SW 1271 (cell line): Measurements from ENCODE around the gene LTB4R2.
A peak's percentile ranks its signal among the peaks of the same experiment; 100 is the strongest.
"Not testable (repeated sequence)": the region's sequence is repeated elsewhere in the genome, so short reads cannot be mapped to it uniquely, and the experiment has no call there.

Experiments used
- DNase-seq, 2 experiments: peaks; one replicate each; lab custom pipeline; 2025; lab: John Stamatoyannopoulos, UW

Gene LTB4R2

DNA sequence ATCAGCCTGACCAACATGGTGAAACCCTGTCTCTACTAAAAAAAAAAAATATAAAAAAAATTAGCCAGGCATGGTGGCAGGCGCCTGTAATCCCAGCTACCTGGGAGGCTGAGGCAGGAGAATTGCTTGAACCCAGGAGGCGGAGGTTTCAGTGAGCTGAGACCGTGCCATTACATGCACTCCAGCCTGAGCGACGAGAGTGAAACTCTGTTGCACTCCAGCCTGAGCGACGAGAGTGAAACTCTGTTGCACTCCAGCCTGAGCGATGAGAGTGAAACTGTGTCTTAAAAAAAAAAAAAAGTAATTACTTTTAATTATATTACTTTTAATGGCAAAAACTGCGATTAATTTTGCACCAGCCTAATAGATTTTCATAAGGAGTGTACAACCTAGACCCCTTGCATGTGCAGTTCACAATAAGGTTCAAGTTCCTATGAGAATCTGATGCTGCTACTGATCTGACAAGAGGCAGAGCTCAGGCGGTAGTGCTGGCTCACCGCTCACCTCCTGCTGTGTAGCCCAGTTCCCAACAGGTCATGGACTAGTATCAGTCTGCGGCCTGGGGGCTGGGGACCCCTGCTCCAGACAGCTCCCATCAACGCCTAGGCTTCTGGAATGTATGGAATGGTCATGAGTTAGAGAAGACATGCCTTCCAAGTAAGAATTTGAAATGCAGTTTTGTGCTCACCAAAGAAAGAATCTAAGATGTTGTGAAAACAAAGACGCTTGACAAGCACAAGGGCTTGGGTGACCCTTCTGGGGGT, 11.5 kb downstream of the LTB4R2 start:
- no peak for DNase-seq

DNA sequence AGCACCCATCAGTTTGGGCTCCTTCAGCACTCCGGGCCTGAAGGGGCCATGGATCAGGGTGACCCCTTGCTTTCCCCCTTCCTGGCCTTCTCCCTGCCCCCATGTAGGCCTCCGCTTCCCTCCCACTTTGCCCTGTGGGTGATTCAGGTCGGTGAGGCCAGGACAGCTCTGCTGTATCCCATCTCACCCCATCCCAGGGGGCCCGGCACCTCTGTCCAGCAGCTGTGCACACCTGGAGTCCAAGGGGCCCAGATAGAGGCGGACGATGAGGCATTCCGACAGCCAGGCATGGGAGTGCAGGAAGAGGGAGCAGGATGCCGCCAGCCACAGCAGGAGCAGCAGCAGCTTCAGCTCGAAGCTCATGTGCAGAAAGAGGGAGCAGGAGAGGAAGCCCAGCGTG, 12.7 kb downstream of the LTB4R2 start:
- no peak for DNase-seq

DNA sequence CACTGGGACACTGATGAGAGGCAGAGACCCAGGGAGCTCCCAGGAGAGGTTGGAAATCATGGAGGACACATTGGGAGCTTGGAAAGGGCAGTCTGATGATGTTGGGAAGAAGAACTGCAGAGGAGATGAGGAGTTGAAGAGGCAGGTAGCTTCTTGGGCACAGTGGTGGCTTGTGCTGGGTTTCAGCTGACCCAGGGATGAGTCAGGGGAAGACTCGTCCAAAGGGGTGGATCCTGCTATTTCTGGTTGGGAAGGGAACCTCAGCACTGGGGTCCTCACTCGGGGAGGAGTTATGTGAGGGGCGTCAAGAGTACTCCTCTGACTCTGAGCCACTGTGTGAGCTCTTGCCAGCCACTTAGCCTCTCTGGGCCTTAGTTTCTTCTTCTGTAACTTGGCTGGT, 13.4 kb downstream of the LTB4R2 start:
- DNase-seq, result no peak

DNA sequence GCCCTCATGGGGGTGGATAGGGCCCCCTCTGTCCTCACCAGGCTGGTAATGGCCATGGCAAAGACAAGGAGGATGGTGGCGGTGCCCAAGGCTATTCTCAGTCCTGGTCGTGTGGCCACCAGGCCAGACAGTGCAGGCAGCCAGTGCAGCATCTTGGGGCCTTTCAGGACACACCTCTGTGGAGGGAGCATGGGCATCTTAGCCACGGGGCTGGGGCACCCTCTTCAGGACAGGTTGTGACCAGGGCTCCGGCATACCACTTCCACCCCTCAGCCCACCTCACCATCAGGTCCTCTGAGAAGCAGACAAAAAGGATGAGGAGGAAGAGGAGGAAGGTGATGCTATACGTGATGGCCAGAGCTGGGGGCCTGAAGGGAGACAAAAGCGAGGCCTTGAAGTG, 14.1 kb downstream of the LTB4R2 start:
- DNase-seq, result no peak

DNA sequence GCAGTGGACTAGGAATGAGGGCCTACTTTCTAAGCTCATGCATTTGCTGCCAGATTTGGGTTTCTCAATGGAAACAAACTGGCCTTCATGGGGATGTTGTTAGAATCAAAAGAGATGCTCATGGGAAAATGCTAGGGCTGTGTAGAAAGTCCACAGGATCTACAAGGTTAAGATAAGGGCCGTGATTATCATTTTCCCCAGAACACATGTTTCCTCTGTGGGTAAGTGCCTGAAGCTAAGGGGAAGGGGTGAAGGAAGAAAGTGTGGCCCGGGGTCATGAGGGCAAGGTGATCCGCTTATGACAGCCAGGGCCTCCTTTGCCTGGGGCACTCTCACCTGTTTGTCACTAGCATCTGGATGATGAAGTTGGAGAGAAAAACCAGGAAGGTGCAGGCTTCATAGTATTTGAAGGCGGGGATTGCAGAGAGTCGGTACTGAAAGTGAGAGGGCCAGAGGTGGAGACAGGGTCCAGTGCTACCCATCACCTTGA, 15.1 kb downstream of the LTB4R2 start:
- no peak for DNase-seq

DNA sequence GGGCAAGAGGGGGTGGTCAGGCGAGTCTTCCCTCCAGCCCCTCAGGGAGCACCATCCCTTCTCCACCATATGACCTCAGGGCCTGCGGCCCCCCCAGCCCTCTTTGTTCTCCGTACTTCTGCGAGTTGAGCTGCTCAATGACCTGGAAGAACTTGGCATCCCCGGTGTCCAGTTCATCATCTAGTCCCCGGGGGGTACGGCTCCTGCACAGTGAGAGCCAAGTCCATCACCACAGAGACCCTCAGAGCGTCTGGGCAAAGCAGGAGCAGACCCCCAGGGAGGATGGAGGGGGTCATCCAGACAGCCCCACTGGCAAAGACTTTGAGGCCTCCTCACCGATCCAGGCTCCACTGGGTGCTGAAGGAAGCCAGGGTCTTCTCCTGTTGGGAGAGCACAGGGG, 16.0 kb downstream of the LTB4R2 start:
- no peak for DNase-seq

DNA sequence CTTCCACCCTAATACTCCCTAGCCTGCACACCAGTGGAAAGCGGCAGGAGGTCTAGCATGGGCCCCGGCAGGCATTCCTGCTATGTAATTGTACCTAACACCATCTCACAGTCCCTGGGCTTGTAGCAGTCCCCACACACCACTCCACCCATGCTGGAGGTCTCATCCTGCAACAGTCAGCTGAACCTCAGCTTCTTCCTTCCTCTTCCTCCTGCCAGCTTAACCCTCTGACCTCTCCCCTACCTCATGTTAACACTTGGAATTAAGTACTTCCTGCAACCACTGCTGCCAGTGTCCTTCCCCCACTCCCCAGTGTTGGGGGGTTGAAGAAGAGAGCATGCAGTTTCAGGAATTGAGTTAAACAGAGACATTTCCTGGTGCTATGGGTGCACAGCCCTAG, 17.4 kb downstream of the LTB4R2 start:
- DNase-seq, result no peak

DNA sequence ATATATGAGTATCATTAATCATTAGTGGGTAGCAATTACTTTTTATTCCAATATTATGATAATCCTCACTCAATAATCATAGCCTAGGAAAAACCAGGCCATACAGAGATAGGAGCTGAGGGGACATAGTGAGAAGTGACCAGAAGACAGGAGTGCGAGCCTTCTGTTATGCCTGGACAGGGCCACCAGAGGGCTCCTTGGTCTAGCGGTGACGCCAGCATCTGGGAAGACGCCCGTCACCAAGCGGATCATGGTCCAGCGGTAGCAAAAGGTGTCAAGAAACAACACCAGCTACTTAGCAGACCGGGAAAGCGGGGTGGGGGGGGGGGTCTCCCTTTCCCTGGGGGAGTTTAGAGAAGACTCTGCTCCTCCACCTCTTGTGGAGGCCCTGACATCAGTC, 18.0 kb downstream of the LTB4R2 start:
- DNase-seq, result not testable (repeated sequence)

DNA sequence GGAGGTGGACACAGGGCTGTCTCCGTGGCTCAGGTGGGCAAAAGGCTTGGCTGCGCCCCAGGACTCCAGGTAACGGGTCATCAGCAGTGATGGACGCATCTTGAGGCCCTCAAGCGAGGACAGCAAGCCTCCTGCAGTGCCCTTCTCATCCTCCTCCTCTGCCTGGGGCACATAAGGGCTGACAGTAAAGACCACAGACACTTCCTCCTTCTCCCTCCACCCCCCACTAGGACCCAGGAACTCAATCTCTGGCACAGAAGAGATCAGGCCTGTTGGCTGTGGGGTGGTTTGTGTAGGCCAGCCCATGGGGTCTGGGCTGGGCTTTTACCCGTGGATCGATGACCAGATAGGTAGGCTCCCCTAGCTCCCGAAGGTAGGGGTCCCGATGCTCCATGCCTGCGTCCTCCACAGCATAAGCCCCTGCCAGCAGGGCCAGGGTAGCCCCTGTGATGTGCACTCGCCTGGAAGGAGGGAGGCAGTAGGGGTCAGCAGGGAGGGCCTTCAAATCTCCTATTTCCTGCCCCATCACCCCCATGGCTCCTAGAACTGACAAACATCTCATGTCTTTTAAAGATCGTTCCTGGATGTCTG, 19.2 kb downstream of the LTB4R2 start:
- DNase-seq, result no peak

DNA sequence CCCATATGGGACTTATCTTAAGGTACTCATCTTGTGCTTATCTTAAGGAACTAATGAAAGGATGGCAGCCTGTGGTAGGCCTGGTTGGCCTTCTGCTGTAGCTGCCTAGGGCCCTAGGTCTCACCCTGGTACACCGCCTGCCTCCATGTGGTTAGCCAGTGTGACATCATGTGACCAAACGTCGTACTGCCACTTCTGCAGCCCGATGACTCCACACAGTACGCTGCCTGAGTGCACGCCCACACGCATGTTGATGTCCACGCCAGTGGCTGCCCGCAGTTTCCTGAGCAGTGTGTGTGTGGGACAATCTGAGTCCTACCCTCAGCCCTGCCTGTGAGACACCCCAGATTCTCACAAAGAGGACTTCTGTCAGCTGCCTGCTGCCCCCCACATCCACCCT, 19.8 kb downstream of the LTB4R2 start:
- DNase-seq, result no peak

DNA sequence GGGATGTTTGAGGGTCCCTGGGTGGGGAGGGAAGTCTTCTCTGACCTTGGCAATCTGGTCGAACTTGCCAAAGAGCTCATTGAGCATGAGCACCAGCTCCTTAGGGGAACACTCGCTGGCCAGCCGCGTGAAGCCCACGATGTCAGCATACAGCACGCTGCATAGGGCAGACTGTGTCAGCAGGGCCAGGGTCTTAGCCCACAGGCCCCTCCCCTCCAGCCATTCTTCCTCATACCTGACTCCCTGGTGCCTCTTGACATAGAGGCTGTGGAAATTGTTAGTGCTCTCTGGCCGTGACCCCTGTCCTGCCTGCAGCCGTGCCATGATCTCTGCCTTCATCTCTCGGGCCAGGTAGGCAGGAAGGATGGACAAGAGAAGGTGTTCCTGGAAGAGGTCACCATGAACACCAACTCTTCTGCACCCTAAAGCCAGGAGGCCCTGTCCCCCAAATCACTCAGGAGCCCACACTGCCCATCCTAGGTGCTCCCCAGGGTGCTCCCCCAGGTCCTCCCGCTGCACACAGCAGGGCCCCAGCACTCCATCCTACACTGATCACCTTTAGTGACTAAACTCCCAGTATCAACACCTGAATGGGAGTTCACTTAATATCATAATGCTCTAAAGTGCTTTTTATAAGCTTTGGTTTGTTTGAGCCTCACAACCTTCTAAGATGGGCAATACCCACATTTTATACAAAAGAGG, 21.2 kb downstream of the LTB4R2 start:
- DNase-seq, result no peak

DNA sequence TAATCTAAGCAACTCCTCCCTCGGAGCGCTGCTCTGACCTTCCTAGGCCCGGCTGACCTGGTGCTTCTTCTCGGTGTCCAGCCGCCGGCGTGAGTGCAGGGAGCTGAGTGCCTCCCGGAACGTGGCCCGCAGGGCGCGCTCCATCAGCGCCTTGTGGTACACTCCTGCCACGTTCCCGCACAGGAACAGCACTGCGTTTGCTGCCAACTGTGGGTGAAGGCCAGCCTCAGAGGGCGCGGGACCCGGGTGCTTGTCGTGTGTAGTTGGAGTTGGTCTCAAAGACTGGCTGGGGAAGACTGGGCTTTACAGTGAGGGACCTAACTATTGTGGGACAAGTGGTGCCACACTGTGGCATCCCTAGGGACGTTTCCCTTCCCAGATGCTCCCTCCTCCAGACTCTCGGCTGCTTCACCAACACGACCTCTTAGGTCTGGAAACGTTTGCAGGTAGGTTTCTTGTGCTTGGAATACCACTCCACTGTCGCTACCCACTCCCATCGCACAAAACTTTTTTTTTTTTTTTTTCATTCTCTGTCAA, 21.9 kb downstream of the LTB4R2 start:
- no peak for DNase-seq

DNA sequence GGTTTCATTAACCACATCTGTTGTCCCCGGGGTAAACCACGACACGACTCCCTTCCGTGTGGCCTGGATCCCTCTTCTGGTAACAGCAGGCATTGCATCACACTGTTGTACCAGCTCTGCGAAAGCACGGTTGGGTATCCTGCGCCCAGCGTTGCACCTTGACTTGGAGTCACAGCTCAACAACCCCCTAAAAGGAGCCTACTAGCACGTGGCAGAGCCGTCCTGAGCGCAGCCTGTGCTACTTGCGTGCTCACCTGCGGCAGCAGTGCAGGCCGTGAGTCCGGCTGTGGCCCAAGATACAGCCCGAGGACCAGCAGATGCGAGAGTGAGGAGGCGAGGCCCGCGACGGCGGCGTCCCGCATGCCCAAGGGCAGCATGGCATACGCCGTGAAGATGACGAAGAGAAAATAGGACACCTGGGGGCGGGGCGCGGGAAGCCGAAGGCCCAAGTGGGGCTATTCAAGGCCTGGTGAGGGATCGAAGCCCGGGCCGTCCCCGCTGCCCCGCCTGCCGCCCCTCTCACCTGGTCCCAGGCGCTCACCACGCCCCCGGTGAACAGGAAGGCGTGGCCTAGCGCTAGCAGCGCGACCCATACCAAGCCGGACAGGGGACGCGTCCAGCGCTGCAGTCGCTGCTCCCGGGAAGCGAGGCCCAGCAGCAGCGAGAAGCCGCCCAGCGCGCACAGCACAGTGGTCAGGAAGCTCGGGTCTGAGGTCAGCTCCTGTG, 22.5 kb downstream of the LTB4R2 start:
- DNase-seq, result peak in 1 of 2 experiments; percentile 28

DNA sequence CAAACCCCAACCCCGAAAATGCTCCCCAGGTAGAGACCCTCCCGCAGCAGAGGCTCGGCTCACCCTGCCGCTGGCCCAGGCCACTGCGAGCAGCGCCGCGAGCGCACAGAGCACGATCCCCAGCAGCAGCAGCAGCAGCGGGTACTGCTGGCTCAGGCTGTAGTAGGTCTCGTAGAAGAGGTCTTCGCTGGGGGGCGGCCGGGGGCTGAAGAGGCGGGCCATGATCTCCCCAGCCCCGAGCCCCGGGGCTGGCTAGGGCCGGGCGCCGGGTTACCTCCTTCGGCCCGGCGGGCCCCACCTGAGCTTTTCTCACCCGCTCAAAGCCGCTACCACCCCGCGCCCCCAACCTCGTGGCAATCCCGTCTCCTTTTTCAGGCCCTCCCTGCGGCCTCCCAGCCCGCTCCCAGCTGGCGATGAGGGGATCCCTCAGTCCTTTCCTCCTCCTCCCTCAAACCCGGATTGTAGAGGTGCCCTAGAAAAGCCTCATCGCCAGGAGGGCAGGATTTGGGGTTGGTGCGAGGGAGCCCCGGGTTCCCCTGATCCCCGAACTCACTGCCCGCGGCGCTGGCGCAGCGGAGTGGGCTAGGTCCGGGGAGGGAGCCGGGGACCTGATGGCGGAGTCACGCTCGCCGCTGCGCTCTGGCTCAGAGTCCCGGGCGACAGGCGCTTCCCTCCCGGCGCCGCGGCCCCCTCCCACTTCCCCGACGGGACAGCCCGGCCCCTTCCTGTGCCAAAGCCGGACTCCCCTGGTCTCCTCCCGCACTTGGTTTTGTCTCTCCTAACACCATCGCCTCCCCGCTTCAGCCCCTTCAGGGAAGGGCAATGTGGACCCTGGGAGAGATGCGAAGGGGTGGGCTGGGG, 24.7 kb downstream of the LTB4R2 start, which contains the start of gene ADCY4:
ADCY4 (minus strand) TSS at position 641 of the 861 bp plus-strand sequence; CDS start at position 222, 419 bp downstream.
- no peak for DNase-seq

DNA sequence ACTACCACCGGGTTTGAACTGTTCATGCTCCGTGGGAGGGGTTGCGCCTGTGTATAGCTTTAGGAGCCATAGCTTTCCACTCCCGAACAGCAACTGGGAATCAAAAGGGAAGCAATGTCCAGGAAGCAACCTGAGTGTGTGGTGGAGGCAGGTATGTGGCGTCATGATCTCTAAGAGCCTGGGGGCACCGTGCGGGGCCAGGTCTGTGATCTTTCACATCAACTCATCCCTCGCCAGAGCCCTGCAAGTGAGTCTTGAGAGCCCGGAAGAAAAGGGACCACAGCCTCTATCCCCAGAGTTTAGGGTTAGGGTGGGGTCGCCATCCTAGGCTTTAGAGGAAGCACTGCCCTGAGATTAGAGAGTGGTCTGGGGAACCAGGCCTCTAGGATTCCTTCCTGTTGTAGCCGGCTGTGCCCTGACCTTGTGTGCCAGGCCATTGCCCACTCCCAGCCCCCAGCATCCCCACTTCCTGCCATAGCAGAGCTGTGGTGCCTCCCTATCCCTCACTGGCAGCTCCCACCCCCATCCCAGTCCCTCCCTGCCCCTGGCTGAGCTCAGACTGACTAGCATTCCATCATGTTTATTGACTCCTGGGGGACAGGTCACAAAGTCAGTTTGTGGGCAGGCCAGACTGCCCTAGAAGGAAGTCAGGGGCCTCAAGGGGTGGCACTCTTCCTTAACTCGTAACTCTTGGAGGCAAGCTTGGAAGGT, 25.7 kb downstream of the LTB4R2 start:
- no peak for DNase-seq

DNA sequence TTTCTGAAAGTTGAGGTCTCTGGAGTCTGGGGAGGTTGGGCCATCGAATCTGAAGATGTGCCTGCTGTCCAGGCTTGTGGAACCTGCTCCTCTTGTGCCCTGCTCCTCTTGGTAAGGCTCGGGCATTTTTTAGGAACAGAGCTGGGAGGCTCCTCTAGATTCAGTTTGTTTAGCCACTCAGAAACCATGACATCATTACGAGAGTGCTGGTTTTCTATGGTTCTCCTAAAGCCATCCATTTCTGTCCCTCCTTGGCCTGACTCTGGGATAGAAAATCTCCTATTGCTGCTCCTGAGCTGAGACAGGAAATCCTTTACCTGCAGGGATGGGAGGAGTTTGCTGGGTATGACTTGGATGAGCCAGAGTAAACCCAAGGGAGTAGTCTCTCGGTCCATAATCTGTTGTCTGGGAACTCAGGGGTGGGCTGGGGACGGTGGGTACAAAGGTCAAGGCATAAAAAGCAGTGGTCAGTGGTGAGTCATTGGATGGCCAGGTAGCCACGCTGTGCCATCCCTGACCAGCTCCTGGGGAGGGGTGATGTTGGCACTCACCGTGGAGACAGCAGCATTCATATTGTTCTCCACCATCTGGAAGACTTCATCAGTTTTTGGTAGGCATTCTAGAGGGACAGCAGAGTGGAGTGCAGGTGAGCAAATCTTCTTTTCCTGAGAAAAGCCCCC, 27.3 kb downstream of the LTB4R2 start:
- DNase-seq, result no peak

DNA sequence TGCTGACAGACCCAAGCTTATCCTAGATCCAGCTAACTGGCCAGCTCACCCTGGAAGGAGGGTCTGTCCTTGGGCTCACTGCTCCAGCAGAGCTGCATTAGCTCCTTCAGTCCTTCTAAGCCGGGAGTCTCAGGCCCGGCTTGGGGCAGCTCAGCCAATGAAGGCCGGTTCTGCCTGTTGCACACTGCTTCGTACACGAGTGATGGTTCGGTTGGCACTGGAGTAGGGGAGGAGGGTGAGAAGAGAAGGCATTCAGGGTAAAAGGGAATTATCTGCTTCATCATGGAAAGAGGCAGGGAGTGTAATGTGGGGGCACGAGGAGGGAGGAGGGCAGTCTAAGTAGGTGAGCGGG, 27.9 kb downstream of the LTB4R2 start:
- no peak for DNase-seq

DNA sequence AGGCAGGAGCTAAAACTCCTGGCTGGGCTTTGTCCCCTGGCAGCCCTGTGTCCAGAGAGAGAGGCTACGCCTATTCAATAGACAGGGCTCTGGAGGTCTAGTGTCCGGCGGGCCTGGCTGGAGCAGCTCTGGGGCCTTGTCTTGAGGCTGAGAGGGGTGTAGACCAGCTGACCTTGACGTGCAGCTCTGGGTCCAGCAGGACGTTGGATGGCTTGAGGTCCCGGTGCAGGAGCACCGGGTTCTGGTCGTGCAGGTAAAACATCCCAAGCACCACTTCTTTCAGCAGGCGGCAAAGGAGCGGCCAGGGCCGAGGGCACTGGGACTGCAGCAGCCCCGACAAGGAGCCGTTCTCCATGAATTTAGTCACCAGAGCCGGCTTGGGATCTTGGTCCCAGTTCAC, 28.9 kb downstream of the LTB4R2 start:
- DNase-seq, result no peak

DNA sequence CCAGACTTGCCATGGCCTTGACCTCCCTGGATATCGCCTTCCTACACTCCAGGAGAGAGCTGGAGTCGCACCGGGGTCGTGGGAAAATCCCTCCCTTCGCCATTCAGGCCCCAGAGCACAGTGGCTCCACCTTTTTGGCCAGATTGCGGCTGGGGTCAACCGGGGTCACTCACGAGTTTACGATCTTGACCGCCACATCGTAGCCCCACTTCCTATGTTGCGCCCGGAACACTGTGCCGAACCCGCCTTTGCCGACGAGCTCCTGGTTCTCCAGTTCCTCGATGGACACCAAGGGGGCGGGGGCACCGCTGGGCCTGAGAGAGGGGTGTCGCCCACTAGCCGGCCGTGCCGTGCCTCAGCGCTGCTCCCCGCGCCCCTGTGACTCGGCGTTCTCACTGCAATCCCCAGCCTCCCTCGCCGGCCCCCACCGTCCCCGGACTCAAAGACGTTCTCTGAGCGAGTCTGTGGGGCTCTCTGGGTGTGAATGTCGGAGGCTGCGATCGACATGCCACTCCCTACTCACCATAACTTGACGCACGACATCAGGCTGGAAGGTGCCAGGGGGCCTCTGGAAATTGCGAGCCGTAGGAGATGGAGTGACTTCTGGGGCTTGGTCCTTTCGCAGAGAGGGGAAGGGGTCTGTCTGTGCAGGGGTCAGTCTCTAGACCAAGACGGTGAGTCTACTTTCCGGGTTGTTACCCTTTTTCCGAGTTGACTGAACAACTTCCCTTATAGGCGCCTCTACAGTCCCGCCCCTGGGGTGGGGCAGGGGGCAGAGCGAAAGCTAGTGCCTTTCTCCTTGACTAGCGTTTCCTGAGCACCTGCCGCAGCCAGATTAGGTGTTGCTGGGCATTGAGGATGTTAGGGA, 29.6 kb downstream of the LTB4R2 start, which contains the start of gene RIPK3:
RIPK3 (minus strand) TSS at position 708 of the 868 bp plus-strand sequence; CDS start at position 543, 165 bp downstream.
- no peak for DNase-seq
